IMR-90 (cell line): ENCODE measurements around the gene NAA80. TPM values are rescaled to one million over a fixed set of nuclear protein-coding genes. Genes with fewer than 3 reads are reported as not detected.

ENCODE experiments used
- ATAC-seq: fragments of 200-7000 bp; cut with Tn5 transposase; 2 replicates; pipeline ENCODE4 v1.9.1; 2020; ENCODE audit warnings: low read depth, mild to moderate bottlenecking, moderate library complexity
- BruUV-seq: library from RNA; stranded (reverse); fragments of 400-500 nt; replicated peaks from 2 replicates; lab custom pipeline; 2021; lab: Mats Ljungman, UMichigan
- CTCF ChIA-PET: fragments of 300-600 bp; formaldehyde crosslinking; extraction: SDS; loops from one replicate; lab custom pipeline; 2021; ENCODE audit warnings: antibody characterized with exemption; lab: Yijun Ruan, JAX
- POLR2A ChIA-PET: fragments of 300-600 bp; sonication (Branson Sonifier 250); formaldehyde crosslinking; loops from one replicate; lab custom pipeline; 2022; ENCODE audit warnings: antibody characterized with exemption; ENCODE audit not compliant: unreplicated experiment; lab: Charles Lee
- DNase-seq: peaks from one replicate; pipeline ENCODE4 v3.0.0; 2013
- H2AFZ ChIP-seq: replicated peaks from 2 replicates; pipeline ENCODE3; 2013; ENCODE audit warnings: low read length, mild to moderate bottlenecking; ENCODE audit not compliant: poor library complexity
- H2AK5ac ChIP-seq: 2 replicates; pipeline ENCODE4 v1.6.1; 2013; ENCODE audit warnings: low read depth, low read length, inconsistent platforms
- H2AK9ac ChIP-seq: replicated peaks from 2 replicates; pipeline ENCODE3; 2013; ENCODE audit warnings: mild to moderate bottlenecking, low read depth, low read length, moderate library complexity; ENCODE audit not compliant: poor library complexity
- H2BK120ac ChIP-seq: 2 replicates; pipeline ENCODE4 v1.6.1; 2013; ENCODE audit warnings: low read depth, low read length, inconsistent platforms
- H2BK15ac ChIP-seq: 3 replicates; pipeline ENCODE4 v1.6.1; 2013; ENCODE audit warnings: low read depth, low read length, inconsistent platforms
- H2BK20ac ChIP-seq: 2 replicates; pipeline ENCODE4 v1.6.1; 2013; ENCODE audit warnings: low read depth, mild to moderate bottlenecking, inconsistent platforms, low read length, moderate library complexity
- H2BK5ac ChIP-seq: 2 replicates; pipeline ENCODE4 v1.6.1; 2013; ENCODE audit warnings: mild to moderate bottlenecking, low read depth, low read length, inconsistent platforms; ENCODE audit not compliant: poor library complexity, severe bottlenecking
- H3K14ac ChIP-seq: replicated peaks from 2 replicates; pipeline ENCODE4 v1.6.1; 2013; ENCODE audit warnings: low read depth, low read length, inconsistent platforms
- H3K18ac ChIP-seq: 2 replicates; pipeline ENCODE4 v1.6.1; 2013; ENCODE audit warnings: low read depth, low read length, control low read depth
- H3K23ac ChIP-seq: 2 replicates; pipeline ENCODE4 v1.6.1; 2013; ENCODE audit warnings: low read depth, low read length, inconsistent platforms
- H3K27ac ChIP-seq: 2 replicates; pipeline ENCODE4 v1.5.1; 2013; ENCODE audit warnings: mild to moderate bottlenecking, control low read depth, low read length; ENCODE audit not compliant: insufficient read depth
- H3K27me3 ChIP-seq: 2 replicates; pipeline ENCODE4 v1.6.1; 2013; ENCODE audit warnings: low read length; ENCODE audit not compliant: control insufficient read depth, insufficient read depth
- H3K36me3 ChIP-seq: 2 replicates; pipeline ENCODE4 v1.6.1; 2013; ENCODE audit warnings: low read length, mixed read lengths; ENCODE audit not compliant: control insufficient read depth, insufficient read depth
- H3K4ac ChIP-seq: 2 replicates; pipeline ENCODE4 v1.6.1; 2013; ENCODE audit warnings: low read depth, low read length, inconsistent platforms
- H3K4me1 ChIP-seq: 2 replicates; pipeline ENCODE4 v1.6.1; 2013; ENCODE audit warnings: low read length, mixed read lengths; ENCODE audit not compliant: control insufficient read depth, insufficient read depth
- H3K4me2 ChIP-seq: 2 replicates; pipeline ENCODE4 v1.6.1; 2013; ENCODE audit warnings: low read depth, mild to moderate bottlenecking, control low read depth, low read length, moderate library complexity
- H3K4me3 ChIP-seq: 2 replicates; pipeline ENCODE4 v1.5.1; 2013; ENCODE audit warnings: low read depth, mild to moderate bottlenecking, control low read depth, low read length, moderate library complexity; ENCODE audit not compliant: insufficient read depth
- H3K56ac ChIP-seq: 2 replicates; pipeline ENCODE4 v1.6.1; 2013; ENCODE audit warnings: low read length, inconsistent platforms; ENCODE audit not compliant: insufficient read depth; ENCODE audit errors: extremely low read depth
- H3K79me1 ChIP-seq, 2 experiments: 2 replicates each; pipeline ENCODE4 v1.6.1; 2013; ENCODE audit warnings: low read length in 2 of 2, inconsistent platforms in 1 of 2, low read depth in 1 of 2
- H3K9ac ChIP-seq: 2 replicates; pipeline ENCODE4 v1.6.1; 2013; ENCODE audit warnings: low read depth, low read length, control low read depth
- H3K9me1 ChIP-seq: 2 replicates; pipeline ENCODE4 v1.6.1; 2013; ENCODE audit warnings: low read length, inconsistent platforms; ENCODE audit not compliant: insufficient read depth
- H3K9me3 ChIP-seq: 2 replicates; pipeline ENCODE4 v1.6.1; 2013; ENCODE audit warnings: low read length; ENCODE audit not compliant: control insufficient read depth, insufficient read depth
- H4K20me1 ChIP-seq: 2 replicates; pipeline ENCODE4 v1.6.1; 2013; ENCODE audit warnings: low read length, inconsistent platforms; ENCODE audit not compliant: insufficient read depth
- H4K5ac ChIP-seq: 2 replicates; pipeline ENCODE4 v1.6.1; 2013; ENCODE audit warnings: mild to moderate bottlenecking, low read depth, low read length, control low read depth
- H4K8ac ChIP-seq, 2 experiments: 2 replicates each; pipeline ENCODE4 v1.6.1; 2013; ENCODE audit warnings: low read depth in 2 of 2, low read length in 2 of 2, control low read depth in 1 of 2, inconsistent platforms in 1 of 2
- H4K91ac ChIP-seq: 2 replicates; pipeline ENCODE4 v1.6.1; 2013; ENCODE audit warnings: low read depth, low read length, inconsistent platforms; ENCODE audit not compliant: insufficient read depth
- CTCF ChIP-seq: conservative IDR thresholded peaks from 2 replicates; pipeline ENCODE4 v1.5.1; 2012; ENCODE audit warnings: mild to moderate bottlenecking, low read depth, low read length, improper control_type of control experiment
- FOS ChIP-seq: fragments of 150-350 bp; IDR thresholded peaks from 2 replicates; pipeline ENCODE4 v1.6.1; 2016; ENCODE audit warnings: low read depth, low read length
- MAZ ChIP-seq: IDR thresholded peaks from 2 replicates; pipeline ENCODE4 v1.6.1; 2012; ENCODE audit warnings: low read depth, mild to moderate bottlenecking, low read length, improper control_type of control experiment, moderate library complexity, borderline replicate concordance
- NFE2L2 ChIP-seq: fragments of 150-350 bp; IDR thresholded peaks from 2 replicates; pipeline ENCODE4 v1.6.1; 2016; ENCODE audit warnings: low read depth, mild to moderate bottlenecking, low read length
- RCOR1 ChIP-seq: IDR thresholded peaks from 2 replicates; pipeline ENCODE4 v1.6.1; 2012; ENCODE audit warnings: mild to moderate bottlenecking, low read length, improper control_type of control experiment; ENCODE audit not compliant: insufficient replicate concordance
- WGBS, 2 experiments: methylation state at CpG; one replicate each; pipeline versions ENCODE4 v1.1.5 to v1.1.7; 2013; ENCODE audit warnings: missing lambda C conversion rate in 2 of 2; ENCODE audit not compliant: insufficient read length in 1 of 2; ENCODE audit errors: extremely low coverage in 2 of 2; 5-methylcytosine and 5-hydroxymethylcytosine counted together
- dilution Hi-C: fragments of 300-500 bp; cut with HindIII; formaldehyde crosslinking; loops from one replicate; pipeline ENCODE4 v1.14.3; 2018; ENCODE audit warnings: low sequenced_read_pairs; ENCODE audit not compliant: unreplicated experiment
- in situ Hi-C: fragments of 300-500 bp; cut with MboI; formaldehyde crosslinking; loops from 3 replicates; pipeline ENCODE4 v1.14.3; 2019; ENCODE audit warnings: low sequenced_read_pairs, inconsistent platforms, mixed read lengths
- intact Hi-C: fragments of 100-400 bp; cut with micrococcal nuclease; formaldehyde crosslinking; loops from 2 replicates; pipeline ENCODE4 v1.10.0; 2022
- polyA plus RNA-seq, 3 experiments: library from polyadenylated mRNA; depleted of rRNA; stranded (reverse); fragments of >200 nt; gene quantifications; 2 replicates each; pipeline ENCODE4 v1.2.3, GENCODE V29; 2012; ENCODE audit warnings: low replicate concordance in 1 of 3
- total RNA-seq: library from RNA; depleted of rRNA; stranded (reverse); fragments of >200 nt; gene quantifications from 2 replicates; pipeline ENCODE4 v1.2.3, GENCODE V29; 2012

NAA80 gene
- total and polyA plus RNA-seq, 2 of the 4 experiments (the other 2 are of a cell fraction): 5.0 to 14.4 TPM

DNA sequence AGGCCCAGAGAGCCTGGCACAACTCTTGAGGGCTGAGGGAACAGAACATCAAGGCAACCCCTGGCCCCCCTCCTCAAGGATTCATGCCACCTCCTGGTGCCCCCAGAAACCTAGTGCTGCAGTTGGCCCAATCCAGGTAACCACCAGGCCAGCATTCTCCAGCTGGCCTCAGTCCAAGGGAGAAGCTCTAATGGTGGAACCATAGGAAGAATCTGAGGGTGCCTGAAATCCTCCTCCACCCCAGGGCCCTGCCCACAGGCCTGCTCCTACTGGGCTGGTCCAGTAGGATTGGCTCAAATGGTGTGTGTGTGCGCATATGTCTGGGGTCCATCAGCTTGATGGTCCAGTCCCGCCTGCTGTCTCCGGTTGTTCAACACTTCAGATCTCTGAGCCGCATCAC is 15.6 kb upstream of the NAA80 start:
- H4K5ac ChIP-seq: no peak overlapping the region
- H3K4me3 ChIP-seq: no peak overlapping the region
- H2BK15ac ChIP-seq: no peak overlapping the region
- in situ Hi-C loops (no loop called here), intact Hi-C loops (no loop called here), dilution Hi-C loops (no loop called here)
- ChIA-PET CTCF (no interaction called here), POLR2A (no interaction called here)
- no peak overlapping the region for H2AK9ac ChIP-seq
- peaks cover 18 to 40% of the 10 kb centered on the region in 2 experiments for H3K79me1 ChIP-seq
- no peak overlapping the region for H2BK120ac ChIP-seq
- no TSS peak for BruUV-seq
- H3K9me3 ChIP-seq: no peaks in the 10 kb centered on the region
- no peak overlapping the region for H3K56ac ChIP-seq
- H3K27me3 ChIP-seq: no peaks in the 10 kb centered on the region
- H2AK5ac ChIP-seq: no peak overlapping the region
- peaks cover 38% of the 10 kb centered on the region for H3K36me3 ChIP-seq
- no peak overlapping the region for H4K8ac ChIP-seq
- 0 out of 2 replicates have a peak, but pooled peaks cover 13% of the 10 kb centered on the region for H4K20me1 ChIP-seq
- DNase-seq (no peak), ATAC-seq (no peak)
- H3K9me1 ChIP-seq: peaks cover 18% of the 10 kb centered on the region
- no peak overlapping the region for H3K27ac ChIP-seq
- H2BK5ac ChIP-seq: no peak overlapping the region
- H2BK20ac ChIP-seq: no peak overlapping the region
- no peak overlapping the region for H4K91ac ChIP-seq
- no CpG with 5 or more reads among the region's 4 CpGs for WGBS, 2 experiments
- no peak overlapping the region for H2AFZ ChIP-seq
- H3K4ac ChIP-seq: no peak overlapping the region
- H3K23ac ChIP-seq: no peak overlapping the region
- no peak overlapping the region for H3K18ac ChIP-seq
- H3K4me1 ChIP-seq: peaks cover 9% of the 10 kb centered on the region; the same call in 1 of the 2 replicates
- H3K4me2 ChIP-seq: no peak overlapping the region
- H3K14ac ChIP-seq: no peak overlapping the region
- TF ChIP-seq MAZ (no peak), CTCF (no peak), RCOR1 (no peak), FOS (no peak), NFE2L2 (no peak)
- H3K9ac ChIP-seq: no peak overlapping the region
